Loucy (cell line): ENCODE data around the gene PGAP6.

Experiments used
- CTCF ChIP-seq: fragments of 200-600 bp; sonication (generic); conservative IDR thresholded peaks from 2 replicates; pipeline ENCODE4 v1.5.1; 2014; ENCODE audit warnings: mild to moderate bottlenecking, antibody characterized with exemption, low read length
- EZH2phosphoT487 ChIP-seq: fragments of 200-600 bp; IDR thresholded peaks from 2 replicates; pipeline ENCODE4 v1.6.1; 2018; ENCODE audit warnings: antibody characterized with exemption, mild to moderate bottlenecking, moderate library complexity, borderline replicate concordance

- TF ChIP-seq CTCF (no peak), EZH2phosphoT487 (no peak)
These were observed 7.6 kb upstream of the PGAP6 start for GRCh38 chr16:389352-389751.
